GM12873 (cell line): ENCODE data around the gene PDGFD.

Experiments
- TF ChIP-seq, protein P1 (sequence below): IDR thresholded peaks from 2 replicates; pipeline ENCODE4 v1.5.1; 2012; ENCODE audit warnings: low read depth, mild to moderate bottlenecking, moderate library complexity, low read length, control low read depth; ENCODE audit not compliant: insufficient read depth; ENCODE audit errors: missing control alignments

PDGFD gene

GRCh38 chr11:104089481-104089880, 74.5 kb downstream of the PDGFD start:
- TF ChIP-seq, protein P1, sequence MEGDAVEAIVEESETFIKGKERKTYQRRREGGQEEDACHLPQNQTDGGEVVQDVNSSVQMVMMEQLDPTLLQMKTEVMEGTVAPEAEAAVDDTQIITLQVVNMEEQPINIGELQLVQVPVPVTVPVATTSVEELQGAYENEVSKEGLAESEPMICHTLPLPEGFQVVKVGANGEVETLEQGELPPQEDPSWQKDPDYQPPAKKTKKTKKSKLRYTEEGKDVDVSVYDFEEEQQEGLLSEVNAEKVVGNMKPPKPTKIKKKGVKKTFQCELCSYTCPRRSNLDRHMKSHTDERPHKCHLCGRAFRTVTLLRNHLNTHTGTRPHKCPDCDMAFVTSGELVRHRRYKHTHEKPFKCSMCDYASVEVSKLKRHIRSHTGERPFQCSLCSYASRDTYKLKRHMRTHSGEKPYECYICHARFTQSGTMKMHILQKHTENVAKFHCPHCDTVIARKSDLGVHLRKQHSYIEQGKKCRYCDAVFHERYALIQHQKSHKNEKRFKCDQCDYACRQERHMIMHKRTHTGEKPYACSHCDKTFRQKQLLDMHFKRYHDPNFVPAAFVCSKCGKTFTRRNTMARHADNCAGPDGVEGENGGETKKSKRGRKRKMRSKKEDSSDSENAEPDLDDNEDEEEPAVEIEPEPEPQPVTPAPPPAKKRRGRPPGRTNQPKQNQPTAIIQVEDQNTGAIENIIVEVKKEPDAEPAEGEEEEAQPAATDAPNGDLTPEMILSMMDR, result no peak

DNA sequence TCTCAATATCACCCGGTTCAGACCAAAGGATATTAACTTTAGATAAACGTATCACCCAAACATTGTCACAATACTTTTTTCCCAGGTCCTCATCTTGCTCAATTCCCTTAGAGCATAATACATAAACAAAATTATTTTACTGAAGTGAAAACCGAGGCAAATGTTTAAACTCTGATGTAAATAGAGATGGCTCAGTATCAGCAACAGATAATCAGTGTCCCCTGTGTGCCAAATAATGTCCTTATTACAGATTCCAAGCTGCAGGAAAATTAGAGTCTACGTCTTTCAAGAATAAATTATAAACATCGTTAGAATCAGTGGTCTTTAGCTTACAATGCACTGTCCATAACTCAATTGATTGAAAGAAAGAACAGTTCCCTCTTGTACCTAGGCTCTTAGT, 77.3 kb downstream of the PDGFD start:
- TF ChIP-seq, protein P1, result no peak

DNA sequence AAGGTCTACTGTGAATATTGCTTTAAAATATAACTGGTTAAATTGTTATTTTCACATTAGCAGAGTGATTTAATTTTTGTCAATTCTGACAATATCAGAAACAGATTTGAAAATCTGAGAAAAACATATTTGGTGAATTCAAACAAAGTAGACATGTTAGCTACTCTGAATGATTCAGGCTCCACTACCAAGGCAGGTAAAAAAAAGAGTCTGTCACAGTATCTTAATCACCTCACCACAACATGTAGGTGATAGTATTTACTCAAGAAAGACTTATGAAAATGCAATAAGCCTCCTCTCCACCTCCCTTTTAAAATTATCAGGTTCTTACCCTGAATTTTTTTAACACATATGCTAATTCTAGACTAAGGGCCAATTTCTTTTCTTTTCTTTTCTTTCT, 85.0 kb downstream of the PDGFD start:
- TF ChIP-seq, protein P1, result no peak

- TF ChIP-seq, protein P1, result no peak
These were observed 85.7 kb downstream of the PDGFD start for GRCh38 chr11:104078245-104078644.

DNA sequence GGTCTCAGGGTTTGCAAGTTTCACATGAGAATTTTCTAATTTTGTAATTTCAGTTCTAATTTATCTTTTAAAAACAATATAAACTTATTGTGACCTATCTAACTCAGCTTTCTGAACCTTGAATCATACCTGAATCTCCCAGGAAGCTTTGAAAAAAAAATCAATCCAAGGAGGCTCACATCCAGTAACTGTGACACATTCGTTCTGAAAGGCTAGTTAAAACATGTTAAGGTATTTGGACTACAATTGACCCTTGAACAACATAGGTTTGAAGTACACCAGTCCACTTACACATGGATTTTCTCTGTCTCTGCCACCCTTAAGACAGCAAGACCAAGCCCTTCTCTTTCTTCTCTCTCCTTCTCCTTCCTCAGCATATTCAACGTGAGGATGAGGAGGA, 87.5 kb downstream of the PDGFD start:
- TF ChIP-seq, protein P1, result no peak

GRCh38 chr11:104075706-104076105, 88.2 kb downstream of the PDGFD start:
- TF ChIP-seq, protein P1, result no peak

DNA sequence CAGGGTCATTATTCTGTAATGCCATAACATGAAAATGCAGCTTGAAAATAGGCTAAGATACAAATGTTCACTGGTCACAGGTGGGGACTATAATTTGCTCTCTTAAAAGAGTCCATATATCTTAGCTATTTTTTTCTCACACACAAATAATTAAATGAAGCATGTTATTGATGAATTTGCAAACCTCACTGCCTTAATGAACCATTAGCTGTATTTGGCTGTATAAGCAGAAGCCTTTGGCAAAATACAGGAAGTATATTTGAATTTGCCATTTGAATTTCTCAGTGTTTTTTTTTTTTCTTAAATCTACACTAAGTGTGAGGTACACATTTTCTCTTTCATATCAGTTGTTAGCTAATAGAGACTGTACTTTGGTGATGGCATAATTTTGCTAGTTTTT, 88.9 kb downstream of the PDGFD start:
- TF ChIP-seq, protein P1, result no peak

GRCh38 chr11:104073950-104074705, 89.8 kb downstream of the PDGFD start:
- TF ChIP-seq, protein P1, result no peak
